Uterus (tissue), 2 donors: Measurements from ENCODE around the gene KSR2.

Experiments used
- CTCF ChIP-seq, 4 experiments: fragments of 200-600 bp in 2 of 4; fragments of 450-650 bp in 2 of 4; sonication (generic) in 2 of 4; IDR thresholded peaks; one replicate each; pipeline ENCODE4 v1.5.1; 2016 to 2019; ENCODE audit warnings: antibody characterized with exemption in 4 of 4, mild to moderate bottlenecking in 2 of 4, moderate library complexity in 1 of 4
- POLR2A ChIP-seq, 2 donors: fragments of 450-650 bp; IDR thresholded peaks; one replicate each; pipeline ENCODE4 v1.6.1; 2016; ENCODE audit warnings: antibody characterized with exemption in 2 of 2, mild to moderate bottlenecking in 1 of 2, moderate library complexity in 1 of 2

GRCh38 chr12:117444781-117445180 lies 524.0 kb downstream of the KSR2 start:
- TF ChIP-seq CTCF (IDR thresholded peaks at IDR 0.05) = no peak
- no peak for TF ChIP-seq POLR2A (IDR thresholded peaks at IDR 0.05)
